Stimulated activated CD4-positive, alpha-beta T cell treated with anti-CD3 and anti-CD28 coated beads, Interleukin-2, amount 100 ng/mL, for 48 hours (primary cell): Measurements from ENCODE around the gene JAG1.

Experiments used
- DNase-seq, 2 donors: peaks; one replicate each; pipeline ENCODE4 v3.0.0-alpha.2; 2020

JAG1 gene

GRCh38 chr20:10699489-10699888 lies 25.7 kb upstream of the JAG1 start:
- DNase-seq = no peak

- peak in 1 of 2 donors; percentile 16 for DNase-seq
Measured at GRCh38 chr20:10696650-10697049, 22.9 kb upstream of the JAG1 start.

- DNase-seq = no peak
Measured at GRCh38 chr20:10689385-10689784, 15.6 kb upstream of the JAG1 start.

- DNase-seq = no peak
Measured at GRCh38 chr20:10687895-10688294, 14.1 kb upstream of the JAG1 start.

- DNase-seq = no peak
Measured at GRCh38 chr20:10686356-10687133, 12.7 kb upstream of the JAG1 start.

- no peak for DNase-seq
Measured at GRCh38 chr20:10683537-10683936, 9.7 kb upstream of the JAG1 start.

GRCh38 chr20:10682939-10683338 lies 9.1 kb upstream of the JAG1 start:
- no peak for DNase-seq

GRCh38 chr20:10681494-10681893 lies 7.7 kb upstream of the JAG1 start:
- no peak for DNase-seq

GRCh38 chr20:10680571-10680970 lies 6.8 kb upstream of the JAG1 start:
- DNase-seq = no peak

GRCh38 chr20:10679269-10679668 lies 5.5 kb upstream of the JAG1 start:
- no peak for DNase-seq

GRCh38 chr20:10676518-10676917 lies 2.7 kb upstream of the JAG1 start:
- no peak for DNase-seq

GRCh38 chr20:10675450-10675848 lies 1.6 kb upstream of the JAG1 start:
- no peak for DNase-seq

GRCh38 chr20:10674684-10675449 lies 1.1 kb upstream of the JAG1 start:
- peak; percentile 26 to 39 for DNase-seq

GRCh38 chr20:10673176-10673841 lies 490 bp downstream of the JAG1 start:
- DNase-seq = peak in 1 of 2 donors; percentile 8

- DNase-seq = peak; percentile 19 to 29
Measured at GRCh38 chr20:10672624-10673127, 1.1 kb downstream of the JAG1 start.

GRCh38 chr20:10671919-10672623 lies 1.7 kb downstream of the JAG1 start:
- DNase-seq = peak in 1 of 2 donors; percentile 10

GRCh38 chr20:10671221-10671918 lies 2.4 kb downstream of the JAG1 start:
- peak in 1 of 2 donors; percentile 6 for DNase-seq

- DNase-seq = no peak
Measured at GRCh38 chr20:10670501-10671220, 3.1 kb downstream of the JAG1 start.

- no peak for DNase-seq
Measured at GRCh38 chr20:10669843-10670446, 3.9 kb downstream of the JAG1 start.

- DNase-seq = no peak
Measured at GRCh38 chr20:10668677-10669368, 5.0 kb downstream of the JAG1 start.
